Stimulated activated naive CD8-positive, alpha-beta T cell treated with anti-CD3 and anti-CD28 coated beads, Interleukin-15, amount 100 ng/mL, for 72 hours (primary cell): ENCODE results near the gene SLC35A1.

ENCODE experiments used
- ATAC-seq: fragments of 150-1000 bp; cut with Tn5 transposase; 2 replicates; pipeline ENCODE4 v1.10.0; 2021; ENCODE audit warnings: mild to moderate bottlenecking, moderate library complexity
- DNase-seq, 2 donors: peaks; one replicate each; pipeline ENCODE4 v3.0.0; 2021 to 2022
- H3K27ac Mint-ChIP-seq, 2 donors: one replicate each; pipeline ENCODE4 v1.8.0; 2022; ENCODE audit warnings: mild to moderate bottlenecking in 2 of 2, mixed read lengths in 2 of 2, moderate library complexity in 2 of 2
- H3K27me3 Mint-ChIP-seq: one replicate; pipeline ENCODE4 v1.8.0; 2022; ENCODE audit warnings: mixed read lengths
- H3K4me1 Mint-ChIP-seq: one replicate; pipeline ENCODE4 v1.8.0; 2022; ENCODE audit warnings: mild to moderate bottlenecking, mixed read lengths
- H3K4me3 Mint-ChIP-seq, 2 donors: one replicate each; pipeline ENCODE4 v1.8.0; 2022; ENCODE audit warnings: mild to moderate bottlenecking in 2 of 2, mixed read lengths in 2 of 2, moderate library complexity in 1 of 2
- H3K9me3 Mint-ChIP-seq, 2 donors: one replicate each; pipeline ENCODE4 v1.8.0; 2022; ENCODE audit warnings: mixed read lengths in 2 of 2

The SLC35A1 gene

GRCh38 chr6:87494761-87495422 is 22.1 kb downstream of the SLC35A1 start:
- H3K27ac Mint-ChIP-seq = no peak overlapping the region
- ATAC-seq = no peak
- H3K4me3 Mint-ChIP-seq = no peak overlapping the region
- H3K9me3 Mint-ChIP-seq = no peaks in the 10 kb centered on the region
- DNase-seq = no peak
- peaks cover 4% of the 10 kb centered on the region for H3K4me1 Mint-ChIP-seq
- no peaks in the 10 kb centered on the region for H3K27me3 Mint-ChIP-seq

GRCh38 chr6:87498048-87498447 is 25.3 kb downstream of the SLC35A1 start:
- ATAC-seq = no peak
- no peak for DNase-seq
- no peaks in the 10 kb centered on the region for H3K9me3 Mint-ChIP-seq
- no peak overlapping the region for H3K4me3 Mint-ChIP-seq
- H3K27ac Mint-ChIP-seq = no peak overlapping the region
- peaks cover 2% of the 10 kb centered on the region for H3K4me1 Mint-ChIP-seq
- no peaks in the 10 kb centered on the region for H3K27me3 Mint-ChIP-seq

GRCh38 chr6:87501809-87502572 is 29.2 kb downstream of the SLC35A1 start:
- Mint-ChIP-seq H3K27ac (peak overlapping the region in 1 of 2 donors; percentile 54), H3K4me3 (no peak overlapping the region), H3K9me3 (no peaks in the 10 kb centered on the region), H3K4me1 (no peaks in the 10 kb centered on the region), H3K27me3 (no peaks in the 10 kb centered on the region)
- ATAC-seq (no peak), DNase-seq (no peak)

GRCh38 chr6:87504441-87504840 is 31.7 kb downstream of the SLC35A1 start:
- Mint-ChIP-seq H3K9me3 (no peaks in the 10 kb centered on the region), H3K27ac (peak overlapping the region in 1 of 2 donors; percentile 77), H3K4me3 (no peak overlapping the region), H3K4me1 (no peaks in the 10 kb centered on the region), H3K27me3 (no peaks in the 10 kb centered on the region)
- DNase-seq (no peak), ATAC-seq (no peak)

- ATAC-seq (no peak), DNase-seq (no peak)
- no peaks in the 10 kb centered on the region for H3K9me3 Mint-ChIP-seq
- no peaks in the 10 kb centered on the region for H3K4me1 Mint-ChIP-seq
- peak overlapping the region in 1 of 2 donors; percentile 33 for H3K27ac Mint-ChIP-seq
- no peaks in the 10 kb centered on the region for H3K27me3 Mint-ChIP-seq
- H3K4me3 Mint-ChIP-seq = no peak overlapping the region
These were observed 42.1 kb downstream of the SLC35A1 start for GRCh38 chr6:87514831-87515230.

- ATAC-seq (no peak), DNase-seq (no peak)
- H3K4me1 Mint-ChIP-seq = no peaks in the 10 kb centered on the region
- H3K27me3 Mint-ChIP-seq = no peaks in the 10 kb centered on the region
- H3K9me3 Mint-ChIP-seq = no peaks in the 10 kb centered on the region
- H3K27ac Mint-ChIP-seq = no peak overlapping the region
- H3K4me3 Mint-ChIP-seq = no peak overlapping the region
These were observed 45.7 kb downstream of the SLC35A1 start for GRCh38 chr6:87518453-87518852.

GRCh38 chr6:87522686-87523085 is 49.9 kb downstream of the SLC35A1 start:
- Mint-ChIP-seq H3K4me1 (no peaks in the 10 kb centered on the region), H3K27ac (no peak overlapping the region), H3K9me3 (no peaks in the 10 kb centered on the region), H3K4me3 (no peak overlapping the region), H3K27me3 (no peaks in the 10 kb centered on the region)
- DNase-seq = no peak
- ATAC-seq = no peak

GRCh38 chr6:87529221-87529620 is 56.4 kb downstream of the SLC35A1 start:
- Mint-ChIP-seq H3K27ac (no peak overlapping the region), H3K4me3 (no peak overlapping the region)
- DNase-seq = no peak

GRCh38 chr6:87534377-87535047 is 61.7 kb downstream of the SLC35A1 start:
- no peak overlapping the region for H3K4me3 Mint-ChIP-seq
- no peaks in the 10 kb centered on the region for H3K27me3 Mint-ChIP-seq
- H3K27ac Mint-ChIP-seq = no peak overlapping the region
- DNase-seq (no peak), ATAC-seq (no peak)
- no peaks in the 10 kb centered on the region for H3K9me3 Mint-ChIP-seq
- H3K4me1 Mint-ChIP-seq = no peaks in the 10 kb centered on the region

More at GRCh38 chr6:87529221-87529620, 56.4 kb downstream of the SLC35A1 start:
- H3K27me3 Mint-ChIP-seq = no peaks in the 10 kb centered on the region
- no peak for ATAC-seq
- H3K4me1 Mint-ChIP-seq = no peaks in the 10 kb centered on the region
- H3K9me3 Mint-ChIP-seq = no peaks in the 10 kb centered on the region

GRCh38 chr6:87538510-87539260 is 65.9 kb downstream of the SLC35A1 start:
- Mint-ChIP-seq H3K27me3 (no peaks in the 10 kb centered on the region), H3K9me3 (no peaks in the 10 kb centered on the region), H3K4me3 (no peak overlapping the region), H3K4me1 (no peaks in the 10 kb centered on the region), H3K27ac (no peak overlapping the region)
- DNase-seq (no peak), ATAC-seq (no peak)

- no peaks in the 10 kb centered on the region for H3K4me1 Mint-ChIP-seq
- H3K27me3 Mint-ChIP-seq = no peaks in the 10 kb centered on the region
- H3K27ac Mint-ChIP-seq = no peak overlapping the region
- no peak overlapping the region for H3K4me3 Mint-ChIP-seq
- DNase-seq (no peak), ATAC-seq (no peak)
- H3K9me3 Mint-ChIP-seq = no peaks in the 10 kb centered on the region
These were observed 66.8 kb downstream of the SLC35A1 start for GRCh38 chr6:87539554-87539953.

GRCh38 chr6:87540539-87540938 is 67.8 kb downstream of the SLC35A1 start:
- DNase-seq (no peak), ATAC-seq (no peak)
- Mint-ChIP-seq H3K27ac (peak overlapping the region in 1 of 2 donors; percentile 13), H3K27me3 (no peaks in the 10 kb centered on the region), H3K9me3 (no peaks in the 10 kb centered on the region), H3K4me3 (no peak overlapping the region), H3K4me1 (no peaks in the 10 kb centered on the region)

GRCh38 chr6:87541041-87541440 is 68.3 kb downstream of the SLC35A1 start:
- no peaks in the 10 kb centered on the region for H3K9me3 Mint-ChIP-seq
- no peak overlapping the region for H3K4me3 Mint-ChIP-seq
- no peaks in the 10 kb centered on the region for H3K4me1 Mint-ChIP-seq
- no peak for ATAC-seq
- DNase-seq = no peak
- H3K27ac Mint-ChIP-seq = no peak overlapping the region
- no peaks in the 10 kb centered on the region for H3K27me3 Mint-ChIP-seq

- Mint-ChIP-seq H3K4me3 (no peak overlapping the region), H3K4me1 (no peaks in the 10 kb centered on the region), H3K9me3 (no peaks in the 10 kb centered on the region), H3K27me3 (no peaks in the 10 kb centered on the region), H3K27ac (no peak overlapping the region)
- ATAC-seq = no peak
- no peak for DNase-seq
These were observed 69.0 kb downstream of the SLC35A1 start for GRCh38 chr6:87541744-87542143.

GRCh38 chr6:87543696-87544473 is 71.1 kb downstream of the SLC35A1 start:
- H3K4me1 Mint-ChIP-seq = no peaks in the 10 kb centered on the region

More at GRCh38 chr6:87543696-87544473, 71.1 kb downstream of the SLC35A1 start:
- Mint-ChIP-seq H3K4me3 (no peak overlapping the region), H3K27ac (no peak overlapping the region), H3K9me3 (no peaks in the 10 kb centered on the region), H3K27me3 (no peaks in the 10 kb centered on the region)
- ATAC-seq (no peak), DNase-seq (no peak)
